Kidney (tissue), 14 donors: ENCODE measurements around the gene CSNK2A3. TPM values are rescaled to one million over a fixed set of nuclear protein-coding genes. Genes with fewer than 3 reads are reported as not detected.

Experiments used
- DNase-seq, 5 donors: peaks; one replicate each; pipeline ENCODE4 v3.0.0-alpha.2; 2013 to 2020
- FAIRE-seq: peaks from 2 replicates; lab custom pipeline; 2012; peaks lifted over from hg19 to GRCh38; lab: Jason Lieb, UNC
- H3K27ac ChIP-seq, 2 donors: one replicate each; pipeline ENCODE4 v1.7.0; 2013; ENCODE audit warnings: low read depth in 2 of 2, low read length in 2 of 2, inconsistent platforms in 1 of 2
- H3K27me3 ChIP-seq: one replicate; pipeline ENCODE4 v1.7.1; 2013; ENCODE audit warnings: low read length, inconsistent platforms; ENCODE audit not compliant: control insufficient read depth, insufficient read depth
- H3K36me3 ChIP-seq, 3 donors: one replicate each; pipeline versions ENCODE4 v1.7.0 to v1.7.1; 2013; ENCODE audit warnings: low read length in 3 of 3, control low read depth in 1 of 3, inconsistent platforms in 1 of 3; ENCODE audit not compliant: insufficient read depth in 3 of 3, control insufficient read depth in 2 of 3
- H3K4me1 ChIP-seq, 3 donors: one replicate each; pipeline versions ENCODE4 v1.7.0 to v1.7.1; 2013; ENCODE audit warnings: low read length in 3 of 3, inconsistent platforms in 1 of 3, low read depth in 1 of 3; ENCODE audit not compliant: control insufficient read depth in 2 of 3, insufficient read depth in 2 of 3
- H3K4me3 ChIP-seq, 3 donors: one replicate each; pipeline versions ENCODE4 v1.7.0 to v1.8.1; 2013; ENCODE audit warnings: low read length in 3 of 3, control low read depth in 1 of 3, inconsistent platforms in 1 of 3
- H3K9ac ChIP-seq, 3 donors: one replicate each; pipeline versions ENCODE4 v1.7.0 to v1.7.1; 2013; ENCODE audit warnings: low read length in 3 of 3, control low read depth in 1 of 3, inconsistent platforms in 1 of 3
- H3K9me3 ChIP-seq, 3 donors: one replicate each; pipeline versions ENCODE4 v1.7.0 to v1.7.1; 2013; ENCODE audit warnings: low read length in 3 of 3, control low read depth in 1 of 3, inconsistent platforms in 1 of 3; ENCODE audit not compliant: control insufficient read depth in 2 of 3, insufficient read depth in 1 of 3
- CTCF ChIP-seq: IDR thresholded peaks from 3 replicates; pipeline ENCODE4 v1.5.1; 2012; ENCODE audit warnings: mild to moderate bottlenecking, moderate library complexity, borderline replicate concordance; ENCODE audit not compliant: insufficient read depth; ENCODE audit errors: extremely low read depth
- intact Hi-C: fragments of 100-400 bp; cut with DNase I; formaldehyde crosslinking; loops from one replicate; pipeline ENCODE4 v1.11.1; 2022
- polyA plus RNA-seq: library from polyadenylated mRNA; stranded (reverse); fragments of 350-450 nt; fragmentation: Illumina TruSeq; extraction: RNeasy Lipid Tissue Mini Kit (QIAGEN cat#74804); gene quantifications from one replicate; pipeline ENCODE4 v1.2.3, GENCODE V29; 2014; ENCODE audit warnings: low read depth, low replicate concordance; ENCODE audit not compliant: insufficient read depth
- total RNA-seq: library from RNA; stranded (reverse); fragmentation: NEBNext Ultra II Directional; extraction: Animal tissue kit (Norgen Biotek cat#: 25700); gene quantifications from one replicate; pipeline ENCODE4 v1.2.1, GENCODE V29; 2021
- donor health status: control.
- donor health status: control.
- donor health status: control.
- donor health status: control.
- donor health status: control.
- donor health status: DM: yes; HTN: yes; CAD: no.
- donor health status: Normal renal cell carcinoma (clear cell type).

The CSNK2A3 gene
- total and polyA plus RNA-seq, 2 donors from 2014 or later = 3.8 TPM; not detected in 1

- no peak for FAIRE-seq
- no peak for DNase-seq
- intact Hi-C loops = no loop called here
- no peak overlapping the region for H3K9ac ChIP-seq
- H3K4me3 ChIP-seq = no peak overlapping the region
- peaks cover 0 to 5% (median 0%) of the 10 kb centered on the region in 3 donors for H3K4me1 ChIP-seq
- no peak overlapping the region for H3K27ac ChIP-seq
- no peaks in the 10 kb centered on the region for H3K36me3 ChIP-seq
- TF ChIP-seq CTCF = no peak
- H3K9me3 ChIP-seq = no peaks in the 10 kb centered on the region
- no peaks in the 10 kb centered on the region for H3K27me3 ChIP-seq
Measured at GRCh38 chr11:11313426-11313825, 39.6 kb downstream of the CSNK2A3 start.

- FAIRE-seq = no peak
- Histone ChIP-seq H3K27ac (no peak overlapping the region), H3K9me3 (no peaks in the 10 kb centered on the region), H3K36me3 (no peaks in the 10 kb centered on the region), H3K9ac (no peak overlapping the region), H3K4me3 (no peak overlapping the region), H3K27me3 (no peaks in the 10 kb centered on the region), H3K4me1 (peaks cover 0 to 5% (median 0%) of the 10 kb centered on the region in 3 donors)
- no peak for DNase-seq
- no peak for TF ChIP-seq CTCF
- intact Hi-C loops = no loop called here
Measured at GRCh38 chr11:11312738-11313137, 40.3 kb downstream of the CSNK2A3 start.

GRCh38 chr11:11311169-11311568, 41.9 kb downstream of the CSNK2A3 start:
- H3K36me3 ChIP-seq = peaks cover 0 to 4% (median 0%) of the 10 kb centered on the region in 3 donors
- TF ChIP-seq CTCF = no peak
- no peaks in the 10 kb centered on the region for H3K27me3 ChIP-seq
- H3K4me3 ChIP-seq = no peak overlapping the region
- intact Hi-C loops = no loop called here
- H3K9ac ChIP-seq = no peak overlapping the region
- peaks cover 0 to 5% (median 0%) of the 10 kb centered on the region in 3 donors for H3K4me1 ChIP-seq
- H3K27ac ChIP-seq = no peak overlapping the region
- DNase-seq (no peak), FAIRE-seq (no peak)
- H3K9me3 ChIP-seq = no peaks in the 10 kb centered on the region

GRCh38 chr11:11309906-11310305, 43.1 kb downstream of the CSNK2A3 start:
- Histone ChIP-seq H3K27ac (no peak overlapping the region), H3K36me3 (peaks cover 0 to 5% (median 0%) of the 10 kb centered on the region in 3 donors), H3K9ac (no peak overlapping the region), H3K4me3 (no peak overlapping the region), H3K9me3 (no peaks in the 10 kb centered on the region), H3K27me3 (no peaks in the 10 kb centered on the region), H3K4me1 (peaks cover 0 to 5% (median 0%) of the 10 kb centered on the region in 3 donors)
- DNase-seq (no peak), FAIRE-seq (no peak)
- no peak for TF ChIP-seq CTCF
- intact Hi-C loops = no loop called here
